GM12878 (cell line): ENCODE data around the gene MICAL3. TPM values are rescaled to one million over a fixed set of nuclear protein-coding genes. Genes with fewer than 3 reads are reported as not detected.

Experiments
- ATAC-seq: fragments of 200-7000 bp; cut with Tn5 transposase; 3 replicates; pipeline ENCODE4 v1.9.1; 2020; ENCODE audit warnings: mild to moderate bottlenecking, moderate library complexity
- BruUV-seq: library from RNA; stranded (reverse); fragments of 400-500 nt; replicated peaks from 2 replicates; lab custom pipeline; 2021; lab: Mats Ljungman, UMichigan
- CTCF ChIA-PET: fragments of 300-600 bp; sonication (Branson Sonifier 250); formaldehyde crosslinking; extraction: SDS; loops from one replicate; lab custom pipeline; 2021; ENCODE audit warnings: inconsistent platforms; lab: Yijun Ruan, JAX
- POLR2A ChIA-PET: fragments of 350-600 bp; formaldehyde crosslinking; extraction: SDS; loops from one replicate; lab custom pipeline; 2021; ENCODE audit warnings: inconsistent platforms; lab: Charles Lee
- RAD21 ChIA-PET: fragments of 300-600 bp; sonication (Branson Sonifier 250); formaldehyde crosslinking; loops from one replicate; lab custom pipeline; 2023; ENCODE audit warnings: antibody characterized with exemption; ENCODE audit not compliant: unreplicated experiment; lab: Charles Lee
- SMC1A ChIA-PET: fragments of 300-600 bp; sonication (Branson Sonifier 250); formaldehyde crosslinking; loops from one replicate; lab custom pipeline; 2023; ENCODE audit not compliant: unreplicated experiment, uncharacterized antibody; lab: Charles Lee
- DNase-seq: peaks from one replicate; pipeline ENCODE4 v3.0.0-alpha.2; 2011; ENCODE audit warnings: low read depth, low spot score
- FAIRE-seq: peaks from 3 replicates; lab custom pipeline; 2011; peaks lifted over from hg19 to GRCh38; lab: Jason Lieb, UNC
- H2AFZ ChIP-seq: 2 replicates; pipeline ENCODE4 v1.6.0; 2011; ENCODE audit warnings: low read depth, low read length, control low read depth; ENCODE audit not compliant: control insufficient read depth
- H3K27ac ChIP-seq: 2 replicates; pipeline ENCODE4 v1.5.1; 2011; ENCODE audit warnings: control low read depth; ENCODE audit not compliant: control insufficient read depth, insufficient read depth
- H3K27me3 ChIP-seq, 2 experiments: replicated peaks in 1 of 2; 2 replicates each; pipeline versions ENCODE4 v1.6.0 to v1.6.1; 2011; ENCODE audit warnings: low read length in 1 of 2; ENCODE audit not compliant: control insufficient read depth in 2 of 2, insufficient read depth in 2 of 2
- H3K36me3 ChIP-seq, 2 experiments: 2 replicates each; pipeline ENCODE4 v1.5.1; 2011; ENCODE audit warnings: low read length in 1 of 2; ENCODE audit not compliant: control insufficient read depth in 2 of 2, insufficient read depth in 2 of 2
- H3K4me1 ChIP-seq: 2 replicates; pipeline ENCODE4 v1.6.1; 2011; ENCODE audit warnings: mild to moderate bottlenecking, low read length, moderate library complexity, mixed read lengths; ENCODE audit not compliant: control insufficient read depth, insufficient read depth
- H3K4me2 ChIP-seq: 2 replicates; pipeline ENCODE4 v1.6.0; 2011; ENCODE audit warnings: control low read depth; ENCODE audit not compliant: control insufficient read depth, insufficient read depth
- H3K4me3 ChIP-seq: fragments of 200-600 bp; sonication (generic); 2 replicates; pipeline ENCODE4 v1.5.1; 2016
- H3K79me2 ChIP-seq: 2 replicates; pipeline ENCODE4 v1.6.0; 2011; ENCODE audit warnings: low read length; ENCODE audit not compliant: control insufficient read depth, insufficient read depth
- H3K9ac ChIP-seq: 2 replicates; pipeline ENCODE4 v1.8.0; 2011; ENCODE audit warnings: low read length, control low read depth, mixed read lengths; ENCODE audit not compliant: control insufficient read depth, insufficient read depth
- H3K9me3 ChIP-seq: replicated peaks from 3 replicates; pipeline ENCODE4 v1.5.1; 2011; ENCODE audit warnings: mild to moderate bottlenecking, low read length; ENCODE audit not compliant: control insufficient read depth, insufficient read depth
- H4K20me1 ChIP-seq: 2 replicates; pipeline ENCODE4 v1.6.0; 2011; ENCODE audit not compliant: control insufficient read depth, insufficient read depth
- ASH2L ChIP-seq: fragments of 300-600, 200-600 bp; sonication (generic); IDR thresholded peaks from 2 replicates; pipeline ENCODE4 v1.6.1; 2017; ENCODE audit warnings: low read depth, mild to moderate bottlenecking, borderline replicate concordance
- BHLHE40 ChIP-seq, 2 experiments: fragments of 450-650 bp in 1 of 2; IDR thresholded peaks; 2 replicates each; pipeline ENCODE4 v1.6.1; 2011 to 2017; ENCODE audit warnings: low read depth in 2 of 2, borderline replicate concordance in 1 of 2, improper control_type of control experiment in 1 of 2, low read length in 1 of 2, mild to moderate bottlenecking in 1 of 2
- CBX3 ChIP-seq: fragments of 200-600 bp; sonication (generic); IDR thresholded peaks from 2 replicates; pipeline ENCODE4 v1.6.1; 2016; ENCODE audit warnings: low read depth, borderline replicate concordance
- CHD1 ChIP-seq: IDR thresholded peaks from 2 replicates; pipeline ENCODE4 v1.6.1; 2012; ENCODE audit warnings: low read depth, low read length, improper control_type of control experiment
- EZH2 ChIP-seq: IDR thresholded peaks from 2 replicates; pipeline ENCODE4 v1.6.1; 2012; ENCODE audit warnings: low read depth, mild to moderate bottlenecking, control low read depth, inconsistent platforms, low read length, borderline replicate concordance; ENCODE audit not compliant: control insufficient read depth
- FOXM1 ChIP-seq: IDR thresholded peaks from 2 replicates; pipeline ENCODE4 v1.6.1; 2012; ENCODE audit warnings: low read depth, mild to moderate bottlenecking, inconsistent platforms, low read length, moderate library complexity
- HSF1 ChIP-seq: fragments of 150-350 bp; IDR thresholded peaks from 2 replicates; pipeline ENCODE4 v1.6.1; 2014; ENCODE audit warnings: mild to moderate bottlenecking, low read depth, low read length
- IKZF1 ChIP-seq: fragments of 450-650 bp; conservative IDR thresholded peaks from 2 replicates; pipeline ENCODE4 v1.6.1; 2017; ENCODE audit warnings: antibody characterized with exemption, mild to moderate bottlenecking
- NRF1 ChIP-seq: conservative IDR thresholded peaks from 2 replicates; pipeline ENCODE4 v1.6.1; 2011; ENCODE audit warnings: mild to moderate bottlenecking, low read depth, low read length, improper control_type of control experiment
- SMAD1 ChIP-seq: fragments of 450-650 bp; IDR thresholded peaks from 2 replicates; pipeline ENCODE4 v1.6.1; 2018; ENCODE audit warnings: mild to moderate bottlenecking, low read depth; ENCODE audit not compliant: partially characterized antibody
- ZNF217 ChIP-seq: fragments of 450-650 bp; IDR thresholded peaks from 2 replicates; pipeline ENCODE4 v1.6.1; 2017; ENCODE audit warnings: antibody characterized with exemption, mild to moderate bottlenecking
- WGBS: methylation state at CpG from one replicate; pipeline ENCODE4 v1.1.6; 2016; ENCODE audit warnings: low lambda C conversion rate; ENCODE audit not compliant: insufficient replicate concordance, insufficient coverage; ENCODE audit errors: missing lambda C conversion rate; 5-methylcytosine and 5-hydroxymethylcytosine counted together
- in situ Hi-C: fragments of 300-500 bp; cut with MboI; formaldehyde crosslinking; loops from 9 replicates; pipeline ENCODE4 v1.14.3; 2018; ENCODE audit warnings: mixed read lengths
- intact Hi-C: fragments of 100-400 bp; cut with micrococcal nuclease; formaldehyde crosslinking; loops from one replicate; pipeline ENCODE4 v1.14.2; 2022; ENCODE audit not compliant: unreplicated experiment
- polyA plus RNA-seq, 11 experiments: library from polyadenylated mRNA; depleted of rRNA in 4 of 11; unstranded in 6 of 11; stranded (reverse) in 5 of 11; fragments of >200 nt; fragmentation: Nextera tagmentation in 4 of 11; fragmentation: Illumina TruSeq in 1 of 11; extraction: Ambion mirVana in 4 of 11; extraction: Trizol in 1 of 11; gene quantifications; 1 replicate in 1 of 11; 2 replicates in 10 of 11; pipeline versions ENCODE4 v1.2.1 to v1.2.3, GENCODE V29; 2011 to 2016; ENCODE audit warnings: inconsistent platforms in 2 of 11, missing spikeins in 2 of 11, low read depth in 1 of 11
- total RNA-seq, 4 experiments: library from RNA; depleted of rRNA in 3 of 4; stranded (reverse); fragments of >200 nt in 3 of 4; fragmentation: Illumina TruSeq in 1 of 4; extraction: Trizol in 1 of 4; gene quantifications; 2 replicates each; pipeline versions ENCODE4 v1.2.1 to v1.2.3, GENCODE V29; 2013 to 2021
- TF ChIP-seq, protein P1 (sequence below): fragments of 450-650 bp; IDR thresholded peaks from 2 replicates; pipeline ENCODE4 v1.6.1; 2017; ENCODE audit warnings: borderline replicate concordance
- TF ChIP-seq, protein P2 (sequence below): IDR thresholded peaks from 2 replicates; pipeline ENCODE4 v1.6.1; 2011; ENCODE audit warnings: borderline replicate concordance, low read depth, mild to moderate bottlenecking, moderate library complexity, mixed read lengths, low read length; ENCODE audit not compliant: insufficient read depth; ENCODE audit errors: extremely low read length

The MICAL3 gene
- total and polyA plus RNA-seq, 10 of the 15 experiments (the other 5 are each of a cell fraction or from before 2014, with no cell fraction given) = 2.6 to 92.2 (median 24.0) TPM

DNA sequence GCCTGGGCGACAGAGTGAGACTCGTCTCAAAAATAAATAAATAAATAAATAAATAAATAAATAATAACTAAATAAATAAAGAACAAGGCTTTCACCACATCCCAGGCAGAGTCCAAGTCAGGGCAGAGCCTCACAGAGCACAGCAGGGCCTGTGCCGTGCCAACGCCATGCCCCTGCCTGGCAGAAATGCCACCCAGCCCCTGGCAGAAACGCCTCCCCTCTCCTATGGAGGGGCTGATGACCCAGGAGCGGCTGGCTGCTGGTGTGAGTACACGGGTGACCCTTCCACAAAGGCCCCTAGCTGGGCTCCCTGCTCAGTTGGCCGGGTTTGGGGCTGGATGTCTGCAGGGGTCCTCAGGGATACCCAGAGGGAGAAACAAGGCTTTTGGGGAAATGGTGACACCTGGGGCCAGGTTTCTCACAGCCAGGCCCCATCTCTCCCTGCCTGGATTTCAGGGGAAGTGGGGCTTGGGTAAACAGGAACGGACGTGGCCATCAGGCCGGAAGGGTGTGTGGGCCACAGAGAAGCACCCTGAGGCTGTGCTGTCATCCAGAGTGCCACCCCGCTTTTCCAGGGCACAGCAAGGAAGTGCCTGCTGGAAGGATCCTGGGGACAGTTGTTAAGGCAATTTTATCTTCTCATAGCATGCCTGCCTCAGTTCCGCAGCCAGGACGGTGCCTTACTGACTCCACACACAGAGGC lies 255.2 kb downstream of the MICAL3 start:
- Histone ChIP-seq H3K4me1 (peaks cover 42% of the 10 kb centered on the region), H3K9me3 (no peaks in the 10 kb centered on the region), H4K20me1 (peaks cover 16% of the 10 kb centered on the region; the same call in 1 of the 2 replicates), H3K36me3 (peaks cover 0 to 6% of the 10 kb centered on the region in 2 experiments; a peak in 2 of 4 replicates), H3K9ac (no peak overlapping the region), H3K4me3 (no peak overlapping the region), H3K79me2 (peaks cover 76% of the 10 kb centered on the region), H3K27ac (no peak overlapping the region; the same call in 1 of the 2 replicates), H3K4me2 (peak overlapping the region; percentile 38; the same call in 1 of the 2 replicates), H3K27me3 (no peaks in the 10 kb centered on the region), H2AFZ (no peak overlapping the region)
- no TSS peak for BruUV-seq
- RAD21 ChIA-PET = interaction anchor here (1.3 to 6.1 kb wide), 4 partner anchors 12 to 32 kb away, joined by 3 to 28 read pairs (median 16); no protein-coding TSS in a partner anchor
- WGBS = 92% methylated on average over 14 of the region's 14 CpGs
- in situ Hi-C loops (no loop called here), intact Hi-C loops (no loop called here)
- TF ChIP-seq ZNF217 (no peak), CHD1 (no peak), HSF1 (no peak), NRF1 (no peak), EZH2 (no peak), IKZF1 (no peak), BHLHE40 (IDR thresholded peaks at IDR 0.05; ENCODE audit: borderline replicate concordance in 1 of 2, low read depth in 2 of 2, low read length in 1 of 2) (no peak), FOXM1 (no peak), SMAD1 (no peak), CBX3 (no peak), ASH2L (no peak)
- TF ChIP-seq, protein P1, sequence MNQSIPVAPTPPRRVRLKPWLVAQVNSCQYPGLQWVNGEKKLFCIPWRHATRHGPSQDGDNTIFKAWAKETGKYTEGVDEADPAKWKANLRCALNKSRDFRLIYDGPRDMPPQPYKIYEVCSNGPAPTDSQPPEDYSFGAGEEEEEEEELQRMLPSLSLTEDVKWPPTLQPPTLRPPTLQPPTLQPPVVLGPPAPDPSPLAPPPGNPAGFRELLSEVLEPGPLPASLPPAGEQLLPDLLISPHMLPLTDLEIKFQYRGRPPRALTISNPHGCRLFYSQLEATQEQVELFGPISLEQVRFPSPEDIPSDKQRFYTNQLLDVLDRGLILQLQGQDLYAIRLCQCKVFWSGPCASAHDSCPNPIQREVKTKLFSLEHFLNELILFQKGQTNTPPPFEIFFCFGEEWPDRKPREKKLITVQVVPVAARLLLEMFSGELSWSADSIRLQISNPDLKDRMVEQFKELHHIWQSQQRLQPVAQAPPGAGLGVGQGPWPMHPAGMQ = no peak
- TF ChIP-seq, protein P2, sequence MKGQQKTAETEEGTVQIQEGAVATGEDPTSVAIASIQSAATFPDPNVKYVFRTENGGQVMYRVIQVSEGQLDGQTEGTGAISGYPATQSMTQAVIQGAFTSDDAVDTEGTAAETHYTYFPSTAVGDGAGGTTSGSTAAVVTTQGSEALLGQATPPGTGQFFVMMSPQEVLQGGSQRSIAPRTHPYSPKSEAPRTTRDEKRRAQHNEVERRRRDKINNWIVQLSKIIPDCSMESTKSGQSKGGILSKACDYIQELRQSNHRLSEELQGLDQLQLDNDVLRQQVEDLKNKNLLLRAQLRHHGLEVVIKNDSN = no peak
- CTCF ChIA-PET = interaction anchor here (0.9 to 5.1 kb wide), 6 partner anchors 10 to 32 kb away, joined by 3 to 47 read pairs (median 6); no protein-coding TSS in a partner anchor
- ATAC-seq (no peak), DNase-seq (no peak), FAIRE-seq (no peak)
- SMC1A ChIA-PET = interaction anchor here (2.6 kb wide), 1 partner anchor 15 kb away, joined by 13 read pairs; no protein-coding TSS in a partner anchor
- POLR2A ChIA-PET = interaction anchor here (1.2 kb wide), 1 partner anchor 13 kb away, joined by 3 read pairs; no protein-coding TSS in a partner anchor
